ENCODE measurements around the gene TIMELESS. TPM values are rescaled to one million over a fixed set of nuclear protein-coding genes. Genes with fewer than 3 reads are reported as not detected.
"Not testable (repeated sequence)": the region's sequence is repeated elsewhere in the genome, so short reads cannot be mapped to it uniquely, and the experiment has no call there.

Gene TIMELESS
- total and polyA plus RNA-seq, 4 donors = 5.1 to 17.6 (median 10.3) TPM

DNA sequence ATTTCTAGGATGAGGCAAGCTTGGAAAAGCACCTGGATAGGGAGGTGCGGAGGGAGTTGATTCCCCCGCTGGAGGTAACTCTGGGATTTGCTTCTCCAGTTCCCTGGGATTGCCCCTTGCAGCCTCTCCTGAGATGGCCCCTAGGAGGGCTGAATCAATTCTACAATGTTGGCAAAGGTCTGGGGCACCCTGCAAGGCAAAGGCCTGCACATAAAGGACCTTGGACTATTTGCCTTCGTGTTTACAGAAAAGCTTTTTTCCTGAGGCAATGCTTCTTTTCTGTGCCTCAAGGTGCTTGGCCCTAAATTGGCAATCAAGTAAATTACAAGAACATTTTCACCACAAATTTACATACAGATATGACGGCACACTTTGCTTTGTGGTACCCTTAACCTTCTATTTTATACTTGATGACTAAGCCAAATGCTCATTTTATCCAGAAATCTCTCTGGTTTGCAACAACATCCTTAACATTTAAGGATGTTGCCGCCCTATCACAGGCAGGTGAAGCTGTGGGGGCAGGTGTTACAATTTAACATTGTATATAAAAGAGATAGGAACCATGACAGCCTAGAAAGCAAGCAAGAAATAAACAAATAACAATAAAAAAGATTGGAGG is 40.3 kb downstream of the TIMELESS start:
- WGBS = 79% methylated on average over 5 of the region's 5 CpGs
- Histone ChIP-seq H3K36me3 (ENCODE audit: control insufficient read depth in 4 of 4, insufficient read depth in 3 of 4, low read depth in 1 of 4, low read length in 3 of 4) (no peaks in the 10 kb centered on the region), H3K9ac (ENCODE audit: low read depth in 1 of 2, low read length in 2 of 2) (no peak overlapping the region), H3K27me3 (ENCODE audit: control insufficient read depth in 4 of 4, insufficient read depth in 4 of 4, low read length in 3 of 4) (no peaks in the 10 kb centered on the region), H3K4me1 (ENCODE audit: control insufficient read depth in 4 of 4, insufficient read depth in 4 of 4, low read length in 3 of 4) (peaks cover 2 to 18% (median 6%) of the 10 kb centered on the region in 4 donors), H3K4me3 (ENCODE audit: low read depth in 1 of 3, low read length in 3 of 3) (no peak overlapping the region), H3K9me3 (ENCODE audit: control insufficient read depth in 4 of 4, low read length in 3 of 4) (no peaks in the 10 kb centered on the region), H3K27ac (ENCODE audit: low read depth in 1 of 2, low read length in 2 of 2) (no peak overlapping the region)
- TF ChIP-seq NR2F2 (IDR thresholded peaks at IDR 0.05) (no peak), HNF4A (conservative IDR thresholded peaks at IDR 0.05) (peak; percentile 44 to 49)
- DNase-seq (ENCODE audit: low spot score) = no peak

DNA sequence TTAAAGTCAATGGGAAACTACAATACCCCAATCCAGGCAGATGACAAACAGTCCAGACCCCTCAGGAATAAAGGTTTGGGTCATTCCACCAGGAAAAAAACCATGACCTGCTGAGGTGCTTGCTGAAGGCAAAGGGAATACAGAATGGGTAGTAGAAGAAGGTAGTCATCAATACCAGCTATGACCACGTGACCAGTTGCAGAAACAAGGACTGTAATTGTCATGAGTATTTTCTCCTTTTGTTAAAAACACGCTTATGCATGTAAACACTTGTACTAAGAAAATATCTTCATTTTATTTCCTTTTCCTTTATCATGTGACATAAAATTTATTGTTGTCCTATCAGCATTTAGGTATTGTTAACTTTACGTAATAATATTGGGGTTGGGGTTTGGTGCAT is 45.0 kb downstream of the TIMELESS start:
- H3K27me3 ChIP-seq (ENCODE audit: control insufficient read depth in 4 of 4, insufficient read depth in 4 of 4, low read length in 3 of 4); H3K27ac ChIP-seq (ENCODE audit: low read depth in 1 of 2, low read length in 2 of 2); H3K36me3 ChIP-seq (ENCODE audit: control insufficient read depth in 4 of 4, insufficient read depth in 3 of 4, low read depth in 1 of 4, low read length in 3 of 4); H3K9ac ChIP-seq (ENCODE audit: low read depth in 1 of 2, low read length in 2 of 2); H3K9me3 ChIP-seq (ENCODE audit: control insufficient read depth in 4 of 4, low read length in 3 of 4); H3K4me3 ChIP-seq (ENCODE audit: low read depth in 1 of 3, low read length in 3 of 3); DNase-seq (ENCODE audit: low spot score); H3K4me1 ChIP-seq (ENCODE audit: control insufficient read depth in 4 of 4, insufficient read depth in 4 of 4, low read length in 3 of 4): not testable (repeated sequence)
- 80% methylated on average over 3 of the region's 3 CpGs for WGBS

DNA sequence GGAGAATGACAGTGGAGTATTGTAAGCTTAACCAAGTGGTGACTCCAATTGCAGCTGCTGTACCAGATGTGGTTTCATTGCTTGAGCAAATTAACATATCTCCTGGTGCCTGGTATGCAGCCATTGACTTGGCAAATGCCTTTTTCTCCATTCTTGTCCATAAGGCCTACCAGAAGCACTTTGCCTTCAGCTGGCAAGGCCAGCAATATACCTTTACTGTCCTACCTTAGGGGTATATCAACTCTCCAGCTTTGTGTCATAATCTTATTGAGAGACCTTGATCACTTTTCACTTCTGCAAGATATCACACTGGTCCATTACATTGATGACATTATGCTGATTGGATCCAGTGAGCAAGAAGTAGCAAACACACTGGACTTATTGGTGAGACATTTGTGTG is 47.6 kb downstream of the TIMELESS start:
- DNase-seq (ENCODE audit: low spot score); H3K36me3 ChIP-seq (ENCODE audit: control insufficient read depth in 4 of 4, insufficient read depth in 3 of 4, low read depth in 1 of 4, low read length in 3 of 4); H3K27me3 ChIP-seq (ENCODE audit: control insufficient read depth in 4 of 4, insufficient read depth in 4 of 4, low read length in 3 of 4); H3K9ac ChIP-seq (ENCODE audit: low read depth in 1 of 2, low read length in 2 of 2); H3K4me3 ChIP-seq (ENCODE audit: low read depth in 1 of 3, low read length in 3 of 3); H3K4me1 ChIP-seq (ENCODE audit: control insufficient read depth in 4 of 4, insufficient read depth in 4 of 4, low read length in 3 of 4); H3K27ac ChIP-seq (ENCODE audit: low read depth in 1 of 2, low read length in 2 of 2); H3K9me3 ChIP-seq (ENCODE audit: control insufficient read depth in 4 of 4, low read length in 3 of 4): not testable (repeated sequence)

DNA sequence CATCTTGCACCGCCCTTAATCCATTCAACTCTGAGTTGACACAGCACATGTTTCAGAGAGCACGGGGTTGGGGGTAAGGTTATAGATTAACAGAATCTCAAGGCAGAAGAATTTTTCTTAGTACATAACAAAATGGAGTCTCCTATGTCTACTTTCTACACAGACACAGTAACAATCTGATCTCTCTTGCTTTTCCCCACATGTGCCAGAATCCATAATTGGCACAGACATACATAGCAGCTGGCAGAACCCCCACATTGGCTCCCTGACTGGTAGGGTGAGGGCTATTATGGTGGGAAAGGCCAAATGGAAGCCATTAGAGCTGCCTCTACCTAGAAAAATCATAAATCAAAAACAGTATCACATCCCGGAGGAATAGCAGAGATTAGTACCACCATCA is 48.1 kb downstream of the TIMELESS start:
- not testable (repeated sequence) for DNase-seq (ENCODE audit: low spot score); H3K4me1 ChIP-seq (ENCODE audit: control insufficient read depth in 4 of 4, insufficient read depth in 4 of 4, low read length in 3 of 4); H3K27ac ChIP-seq (ENCODE audit: low read depth in 1 of 2, low read length in 2 of 2); H3K9ac ChIP-seq (ENCODE audit: low read depth in 1 of 2, low read length in 2 of 2); H3K4me3 ChIP-seq (ENCODE audit: low read depth in 1 of 3, low read length in 3 of 3); H3K36me3 ChIP-seq (ENCODE audit: control insufficient read depth in 4 of 4, insufficient read depth in 3 of 4, low read depth in 1 of 4, low read length in 3 of 4); H3K9me3 ChIP-seq (ENCODE audit: control insufficient read depth in 4 of 4, low read length in 3 of 4); H3K27me3 ChIP-seq (ENCODE audit: control insufficient read depth in 4 of 4, insufficient read depth in 4 of 4, low read length in 3 of 4)
- WGBS = 92% methylated on average over 1 of the region's 3 CpGs

DNA sequence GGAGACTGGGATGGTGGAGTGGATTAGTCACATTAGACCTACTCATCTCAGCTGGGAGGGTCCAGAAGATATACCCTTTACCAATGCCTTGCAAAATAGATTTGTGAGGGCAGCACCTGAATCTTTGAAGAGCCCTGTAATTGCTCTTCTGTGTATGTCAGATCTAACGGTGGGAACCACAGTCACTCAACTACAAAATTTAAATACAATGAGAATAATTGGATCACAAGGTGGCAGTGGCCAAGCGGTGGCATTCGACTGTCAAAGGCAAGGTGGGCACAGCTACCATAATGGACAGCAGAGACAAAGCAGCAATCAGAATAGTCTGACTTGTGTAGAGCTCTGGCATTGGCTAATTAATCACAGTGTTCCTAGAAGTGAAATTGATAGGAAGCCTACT is 49.8 kb downstream of the TIMELESS start:
- not testable (repeated sequence) for H3K9ac ChIP-seq (ENCODE audit: low read depth in 1 of 2, low read length in 2 of 2); H3K4me3 ChIP-seq (ENCODE audit: low read depth in 1 of 3, low read length in 3 of 3); DNase-seq (ENCODE audit: low spot score); H3K9me3 ChIP-seq (ENCODE audit: control insufficient read depth in 4 of 4, low read length in 3 of 4); H3K27me3 ChIP-seq (ENCODE audit: control insufficient read depth in 4 of 4, insufficient read depth in 4 of 4, low read length in 3 of 4); H3K4me1 ChIP-seq (ENCODE audit: control insufficient read depth in 4 of 4, insufficient read depth in 4 of 4, low read length in 3 of 4); H3K27ac ChIP-seq (ENCODE audit: low read depth in 1 of 2, low read length in 2 of 2); H3K36me3 ChIP-seq (ENCODE audit: control insufficient read depth in 4 of 4, insufficient read depth in 3 of 4, low read depth in 1 of 4, low read length in 3 of 4)
- 95% methylated on average over 3 of the region's 3 CpGs for WGBS

DNA sequence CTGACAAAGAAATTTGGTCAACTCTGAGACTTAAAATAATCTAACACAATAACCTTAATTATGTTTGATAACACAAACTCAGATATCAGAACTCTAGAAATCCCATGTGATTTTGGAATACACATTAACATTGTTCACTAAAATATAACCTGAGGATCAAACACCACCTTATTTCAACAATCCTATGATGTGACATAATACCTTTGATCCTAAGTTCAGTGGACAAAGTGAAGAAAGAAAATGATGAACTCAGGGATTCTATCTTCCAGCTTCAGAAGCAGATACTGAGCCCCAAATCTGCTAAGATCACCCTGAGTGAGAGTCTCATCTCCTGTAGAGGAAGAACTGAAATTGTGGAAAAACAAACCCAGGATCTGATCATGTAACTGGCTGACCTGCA is 50.9 kb downstream of the TIMELESS start:
- no peaks in the 10 kb centered on the region for H3K36me3 ChIP-seq (ENCODE audit: control insufficient read depth in 4 of 4, insufficient read depth in 3 of 4, low read depth in 1 of 4, low read length in 3 of 4)
- H3K27me3 ChIP-seq (ENCODE audit: control insufficient read depth in 4 of 4, insufficient read depth in 4 of 4, low read length in 3 of 4) = no peaks in the 10 kb centered on the region
- TF ChIP-seq SP1 (IDR thresholded peaks at IDR 0.05) (no peak), GABPA (IDR thresholded peaks at IDR 0.05 in 1 of 2, conservative IDR thresholded peaks at IDR 0.05 in 1 of 2) (no peak), HNF4A (conservative IDR thresholded peaks at IDR 0.05) (peak; percentile 56)
- H3K4me1 ChIP-seq (ENCODE audit: control insufficient read depth in 4 of 4, insufficient read depth in 4 of 4, low read length in 3 of 4) = no peaks in the 10 kb centered on the region
- no peak overlapping the region for H3K27ac ChIP-seq (ENCODE audit: low read depth in 1 of 2, low read length in 2 of 2)
- DNase-seq (ENCODE audit: low spot score) = no peak
- no peaks in the 10 kb centered on the region for H3K9me3 ChIP-seq (ENCODE audit: control insufficient read depth in 4 of 4, low read length in 3 of 4)
- H3K9ac ChIP-seq (ENCODE audit: low read depth in 1 of 2, low read length in 2 of 2) = no peak overlapping the region
- no peak overlapping the region for H3K4me3 ChIP-seq (ENCODE audit: low read depth in 1 of 3, low read length in 3 of 3)

Data from liver (tissue), 9 donors.